Measurements from ENCODE around the gene ERI3. TPM values are rescaled to one million over a fixed set of nuclear protein-coding genes. Genes with fewer than 3 reads are reported as not detected.
A peak's percentile ranks its signal among the peaks of the same experiment; 100 is the strongest.

Gene ERI3
- polyA plus RNA-seq, 1 donor from 2014 or later: 92.5 TPM

DNA sequence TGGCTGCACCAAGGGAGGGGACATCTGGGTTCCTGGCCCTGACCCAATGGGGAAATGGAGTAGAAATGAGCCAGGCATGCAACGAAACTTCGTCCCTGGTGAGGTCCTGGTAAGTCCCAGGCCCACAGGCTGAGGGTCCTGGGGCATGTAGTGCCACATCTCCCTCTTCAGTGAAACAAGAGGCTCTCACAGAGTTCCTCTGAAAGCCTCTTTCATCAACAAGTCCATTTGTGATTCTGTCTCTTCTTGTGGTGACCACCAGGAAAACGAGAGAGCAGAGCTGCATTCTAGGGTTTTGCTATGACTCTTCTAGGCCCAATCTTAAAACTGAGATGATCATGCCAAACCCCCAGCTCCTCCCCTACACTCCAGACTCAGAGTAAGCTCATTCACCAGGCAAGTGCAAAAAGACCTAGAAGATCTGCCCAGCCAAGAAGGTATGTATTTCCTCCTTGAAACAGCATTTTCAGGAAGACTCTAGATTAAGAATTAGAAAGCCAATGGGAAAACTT is 25.7 kb upstream of the ERI3 start:
- Histone ChIP-seq H3K9me2 (ENCODE audit: insufficient read depth, low read length) (no peaks in the 10 kb centered on the region), H3K36me3 (ENCODE audit: insufficient read depth, low read length) (no peaks in the 10 kb centered on the region), H3K9me3 (ENCODE audit: low read length) (no peaks in the 10 kb centered on the region), H4K20me1 (ENCODE audit: insufficient read depth) (no peaks in the 10 kb centered on the region), H3K79me2 (replicated peaks; ENCODE audit: insufficient read depth, low read length) (no peaks in the 10 kb centered on the region), H3K27ac (ENCODE audit: low read length) (no peak overlapping the region), H3F3A (ENCODE audit: insufficient read depth, low read length, poor library complexity, severe bottlenecking) (no peaks in the 10 kb centered on the region), H3K4me3 (ENCODE audit: low read length) (no peak overlapping the region), H3K9ac (ENCODE audit: low read length) (no peak overlapping the region), H3K27me3 (ENCODE audit: insufficient read depth, low read depth, low read length) (no peaks in the 10 kb centered on the region), H2AFZ (ENCODE audit: low read depth, low read length) (no peak overlapping the region), H3K4me2 (ENCODE audit: low read length) (no peak overlapping the region)
- TF ChIP-seq RAD21 (conservative IDR thresholded peaks at IDR 0.05) (no peak), POLR2AphosphoS5 (IDR thresholded peaks at IDR 0.05) (no peak), EP300 (conservative IDR thresholded peaks at IDR 0.05; ENCODE audit: poor library complexity, severe bottlenecking) (no peak), TAF1 (IDR thresholded peaks at IDR 0.05; ENCODE audit: low read depth) (no peak), SMC3 (conservative IDR thresholded peaks at IDR 0.05; ENCODE audit: poor library complexity) (no peak), MXI1 (conservative IDR thresholded peaks at IDR 0.05; ENCODE audit: poor library complexity, severe bottlenecking) (no peak), EZH2 (IDR thresholded peaks at IDR 0.05; ENCODE audit: borderline replicate concordance, insufficient read depth, low read length, poor library complexity, severe bottlenecking) (no peak)
- TF ChIP-seq, protein P1, sequence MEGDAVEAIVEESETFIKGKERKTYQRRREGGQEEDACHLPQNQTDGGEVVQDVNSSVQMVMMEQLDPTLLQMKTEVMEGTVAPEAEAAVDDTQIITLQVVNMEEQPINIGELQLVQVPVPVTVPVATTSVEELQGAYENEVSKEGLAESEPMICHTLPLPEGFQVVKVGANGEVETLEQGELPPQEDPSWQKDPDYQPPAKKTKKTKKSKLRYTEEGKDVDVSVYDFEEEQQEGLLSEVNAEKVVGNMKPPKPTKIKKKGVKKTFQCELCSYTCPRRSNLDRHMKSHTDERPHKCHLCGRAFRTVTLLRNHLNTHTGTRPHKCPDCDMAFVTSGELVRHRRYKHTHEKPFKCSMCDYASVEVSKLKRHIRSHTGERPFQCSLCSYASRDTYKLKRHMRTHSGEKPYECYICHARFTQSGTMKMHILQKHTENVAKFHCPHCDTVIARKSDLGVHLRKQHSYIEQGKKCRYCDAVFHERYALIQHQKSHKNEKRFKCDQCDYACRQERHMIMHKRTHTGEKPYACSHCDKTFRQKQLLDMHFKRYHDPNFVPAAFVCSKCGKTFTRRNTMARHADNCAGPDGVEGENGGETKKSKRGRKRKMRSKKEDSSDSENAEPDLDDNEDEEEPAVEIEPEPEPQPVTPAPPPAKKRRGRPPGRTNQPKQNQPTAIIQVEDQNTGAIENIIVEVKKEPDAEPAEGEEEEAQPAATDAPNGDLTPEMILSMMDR (IDR thresholded peaks at IDR 0.05; ENCODE audit: poor library complexity, severe bottlenecking): no peak

DNA sequence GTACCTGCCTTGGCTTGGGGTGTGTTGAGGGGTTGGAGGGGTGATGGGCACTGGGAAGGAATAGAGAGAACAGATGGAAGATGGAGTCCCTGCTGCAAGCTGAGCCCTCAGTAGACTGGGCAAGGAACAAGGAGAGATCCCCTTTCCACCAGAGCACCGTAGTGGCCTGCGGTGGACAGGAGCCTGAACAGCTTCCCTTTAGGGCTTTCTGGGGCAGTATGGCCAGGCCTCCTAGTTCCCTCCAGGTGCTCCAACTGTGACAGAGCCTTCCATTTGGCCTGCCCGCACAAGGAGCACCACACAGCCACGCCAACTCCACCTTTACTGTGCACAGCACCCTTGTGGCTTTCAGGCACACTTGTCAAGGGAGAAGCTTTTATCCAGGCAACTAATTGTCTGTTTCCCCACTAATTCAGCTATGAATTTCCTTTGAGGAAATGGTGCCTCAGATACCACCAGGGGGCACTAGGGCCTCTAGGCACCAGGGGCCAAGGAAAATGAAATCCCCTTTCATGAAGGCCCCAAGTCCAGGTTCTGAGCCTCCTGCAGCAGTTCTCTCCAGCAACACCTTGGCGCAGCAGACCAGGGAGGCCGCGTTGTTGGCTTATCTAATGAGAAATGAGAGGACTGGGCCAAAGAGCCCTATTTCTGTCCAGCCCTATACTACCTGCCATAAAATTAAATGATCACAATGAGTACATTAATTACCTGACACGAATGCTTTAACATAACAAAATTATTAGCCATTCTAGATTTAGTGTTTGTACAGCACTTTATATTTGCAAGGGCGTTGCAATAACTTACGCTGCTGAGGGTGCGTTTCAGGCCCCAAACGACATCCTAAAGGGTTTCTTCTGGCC is 23.1 kb upstream of the ERI3 start:
- H3K27ac ChIP-seq (ENCODE audit: low read length): no peak overlapping the region
- H3K9ac ChIP-seq (ENCODE audit: low read length): no peak overlapping the region
- H3K9me2 ChIP-seq (ENCODE audit: insufficient read depth, low read length): no peaks in the 10 kb centered on the region
- no peaks in the 10 kb centered on the region for H3K27me3 ChIP-seq (ENCODE audit: insufficient read depth, low read depth, low read length)
- no peaks in the 10 kb centered on the region for H3K36me3 ChIP-seq (ENCODE audit: insufficient read depth, low read length)
- H4K20me1 ChIP-seq (ENCODE audit: insufficient read depth): no peaks in the 10 kb centered on the region
- no peaks in the 10 kb centered on the region for H3K79me2 ChIP-seq (replicated peaks; ENCODE audit: insufficient read depth, low read length)
- no peak overlapping the region for H3K4me3 ChIP-seq (ENCODE audit: low read length)
- TF ChIP-seq, protein P1 (IDR thresholded peaks at IDR 0.05; ENCODE audit: poor library complexity, severe bottlenecking): peak; percentile 16
- TF ChIP-seq, protein P2, sequence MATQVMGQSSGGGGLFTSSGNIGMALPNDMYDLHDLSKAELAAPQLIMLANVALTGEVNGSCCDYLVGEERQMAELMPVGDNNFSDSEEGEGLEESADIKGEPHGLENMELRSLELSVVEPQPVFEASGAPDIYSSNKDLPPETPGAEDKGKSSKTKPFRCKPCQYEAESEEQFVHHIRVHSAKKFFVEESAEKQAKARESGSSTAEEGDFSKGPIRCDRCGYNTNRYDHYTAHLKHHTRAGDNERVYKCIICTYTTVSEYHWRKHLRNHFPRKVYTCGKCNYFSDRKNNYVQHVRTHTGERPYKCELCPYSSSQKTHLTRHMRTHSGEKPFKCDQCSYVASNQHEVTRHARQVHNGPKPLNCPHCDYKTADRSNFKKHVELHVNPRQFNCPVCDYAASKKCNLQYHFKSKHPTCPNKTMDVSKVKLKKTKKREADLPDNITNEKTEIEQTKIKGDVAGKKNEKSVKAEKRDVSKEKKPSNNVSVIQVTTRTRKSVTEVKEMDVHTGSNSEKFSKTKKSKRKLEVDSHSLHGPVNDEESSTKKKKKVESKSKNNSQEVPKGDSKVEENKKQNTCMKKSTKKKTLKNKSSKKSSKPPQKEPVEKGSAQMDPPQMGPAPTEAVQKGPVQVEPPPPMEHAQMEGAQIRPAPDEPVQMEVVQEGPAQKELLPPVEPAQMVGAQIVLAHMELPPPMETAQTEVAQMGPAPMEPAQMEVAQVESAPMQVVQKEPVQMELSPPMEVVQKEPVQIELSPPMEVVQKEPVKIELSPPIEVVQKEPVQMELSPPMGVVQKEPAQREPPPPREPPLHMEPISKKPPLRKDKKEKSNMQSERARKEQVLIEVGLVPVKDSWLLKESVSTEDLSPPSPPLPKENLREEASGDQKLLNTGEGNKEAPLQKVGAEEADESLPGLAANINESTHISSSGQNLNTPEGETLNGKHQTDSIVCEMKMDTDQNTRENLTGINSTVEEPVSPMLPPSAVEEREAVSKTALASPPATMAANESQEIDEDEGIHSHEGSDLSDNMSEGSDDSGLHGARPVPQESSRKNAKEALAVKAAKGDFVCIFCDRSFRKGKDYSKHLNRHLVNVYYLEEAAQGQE (IDR thresholded peaks at IDR 0.05; ENCODE audit: borderline replicate concordance): no peak
- TF ChIP-seq TAF1 (IDR thresholded peaks at IDR 0.05; ENCODE audit: low read depth): no peak
- TF ChIP-seq EZH2 (IDR thresholded peaks at IDR 0.05; ENCODE audit: borderline replicate concordance, insufficient read depth, low read length, poor library complexity, severe bottlenecking): no peak
- no peak for TF ChIP-seq RAD21 (conservative IDR thresholded peaks at IDR 0.05)
- no peaks in the 10 kb centered on the region for H3K9me3 ChIP-seq (ENCODE audit: low read length)
- H3F3A ChIP-seq (ENCODE audit: insufficient read depth, low read length, poor library complexity, severe bottlenecking): no peaks in the 10 kb centered on the region
- no peak overlapping the region for H2AFZ ChIP-seq (ENCODE audit: low read depth, low read length)
- H3K4me2 ChIP-seq (ENCODE audit: low read length): no peak overlapping the region
